Kasumi-1 (cell line): ENCODE results near the gene KLF15.

Source experiments
- DNase-seq, 2 experiments: peaks; one replicate each; lab custom pipeline; 2025; lab: John Stamatoyannopoulos, UW

KLF15 gene

DNA sequence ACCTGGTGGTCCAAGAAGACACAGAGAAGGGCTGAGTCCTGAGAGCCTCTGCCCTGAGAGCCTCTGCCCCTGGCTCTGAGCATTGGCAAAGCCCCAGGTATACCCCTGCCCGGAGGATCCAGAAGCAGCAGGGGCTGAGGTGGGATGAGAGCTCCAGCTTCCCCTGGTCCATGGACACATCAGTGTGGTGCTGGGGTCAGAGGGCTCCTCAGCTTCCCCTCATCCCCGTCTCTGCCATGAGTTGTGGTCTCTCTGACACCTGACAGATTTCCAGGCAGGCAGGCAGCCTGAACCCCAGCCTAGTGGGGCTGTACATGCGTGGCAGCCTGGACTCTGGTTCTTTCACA is 3.5 kb upstream of the KLF15 start:
- no peak for DNase-seq

DNA sequence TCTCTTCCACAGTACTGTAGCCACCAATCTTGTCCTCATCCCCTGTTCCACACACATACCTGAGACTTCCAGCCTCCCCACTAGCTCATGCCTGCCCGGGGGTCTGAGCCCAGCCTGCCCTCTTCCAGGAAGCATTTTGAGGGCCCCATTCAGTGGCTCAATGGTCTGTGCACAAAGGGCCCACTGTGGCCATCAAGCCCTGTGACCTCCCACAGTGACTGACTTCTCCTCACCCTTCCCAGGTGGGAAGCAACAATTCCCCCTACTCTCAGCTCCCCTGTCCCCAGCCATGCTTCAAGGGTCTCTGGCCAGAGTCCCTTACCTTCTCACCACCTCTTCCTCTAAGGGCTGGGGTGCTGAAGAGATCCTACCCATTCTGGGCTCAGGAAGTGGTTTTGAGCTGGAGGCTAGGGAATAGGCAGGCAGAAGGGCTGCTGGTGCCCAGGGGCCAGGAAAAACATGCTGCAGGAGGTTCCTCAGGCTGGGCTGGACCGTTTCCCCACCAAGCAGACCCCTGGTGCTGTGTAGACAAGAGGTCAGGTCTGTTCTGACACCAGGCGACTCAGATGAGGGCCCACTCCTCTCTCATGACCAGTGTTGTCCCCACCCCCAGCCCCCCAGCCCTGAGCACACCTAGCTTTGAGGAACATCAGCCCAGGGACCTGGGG is 3.0 kb upstream of the KLF15 start:
- DNase-seq = no peak

DNA sequence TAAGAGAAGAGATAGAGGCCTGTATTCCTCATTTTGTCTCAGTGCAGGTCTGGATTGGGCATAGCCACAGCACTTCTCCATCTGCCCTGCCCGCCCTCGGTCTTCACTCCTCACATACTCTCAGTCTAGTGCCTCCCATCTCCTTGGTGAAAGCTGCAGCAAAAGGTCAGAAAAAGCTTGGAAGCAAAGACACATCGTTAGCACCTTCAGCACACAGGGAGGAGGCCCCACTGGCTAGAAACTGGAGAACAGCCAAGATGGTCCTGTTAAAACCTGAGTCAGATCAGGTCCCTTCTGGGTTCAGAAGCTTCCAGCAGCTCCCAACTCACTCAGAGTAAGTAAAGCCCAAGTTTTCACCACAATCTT is 1.6 kb upstream of the KLF15 start:
- DNase-seq = no peak

DNA sequence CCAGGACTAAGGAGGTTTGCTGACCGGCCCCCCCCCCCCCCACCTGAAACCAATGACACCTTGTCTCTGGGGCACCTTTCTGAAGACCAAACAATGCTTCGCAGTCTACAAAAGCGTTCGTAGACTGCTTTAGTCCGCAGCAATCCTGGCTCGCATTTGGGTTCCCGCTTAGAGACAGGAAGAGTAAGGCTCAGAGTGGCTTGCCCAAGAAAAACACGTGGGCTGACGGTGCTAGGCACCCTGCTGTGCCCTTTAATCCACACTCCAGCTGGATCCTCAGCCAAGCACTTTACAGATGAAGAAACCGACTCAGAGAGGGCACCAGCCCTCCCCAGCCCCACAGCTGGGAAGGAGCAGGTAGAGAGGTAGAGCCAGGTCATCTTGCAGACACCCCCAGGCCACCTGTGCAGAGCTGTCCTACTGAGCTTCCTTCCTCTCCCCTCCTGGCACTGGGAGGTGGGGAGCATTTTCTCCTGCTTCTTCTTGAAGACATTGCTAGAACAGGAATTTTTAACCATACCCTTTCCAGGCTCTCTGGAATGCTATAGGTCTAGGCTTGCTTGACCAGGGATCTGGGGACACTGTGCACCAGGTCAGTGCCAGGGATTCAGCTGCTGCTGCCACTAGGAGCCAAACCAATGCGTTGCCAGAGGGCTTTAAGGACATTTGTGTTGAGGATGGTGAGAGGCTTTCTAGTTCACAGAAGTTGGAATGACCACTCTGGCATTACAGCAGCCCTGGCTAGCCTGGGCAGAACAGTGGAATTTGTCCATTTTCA is 1.0 kb upstream of the KLF15 start:
- no peak for DNase-seq

DNA sequence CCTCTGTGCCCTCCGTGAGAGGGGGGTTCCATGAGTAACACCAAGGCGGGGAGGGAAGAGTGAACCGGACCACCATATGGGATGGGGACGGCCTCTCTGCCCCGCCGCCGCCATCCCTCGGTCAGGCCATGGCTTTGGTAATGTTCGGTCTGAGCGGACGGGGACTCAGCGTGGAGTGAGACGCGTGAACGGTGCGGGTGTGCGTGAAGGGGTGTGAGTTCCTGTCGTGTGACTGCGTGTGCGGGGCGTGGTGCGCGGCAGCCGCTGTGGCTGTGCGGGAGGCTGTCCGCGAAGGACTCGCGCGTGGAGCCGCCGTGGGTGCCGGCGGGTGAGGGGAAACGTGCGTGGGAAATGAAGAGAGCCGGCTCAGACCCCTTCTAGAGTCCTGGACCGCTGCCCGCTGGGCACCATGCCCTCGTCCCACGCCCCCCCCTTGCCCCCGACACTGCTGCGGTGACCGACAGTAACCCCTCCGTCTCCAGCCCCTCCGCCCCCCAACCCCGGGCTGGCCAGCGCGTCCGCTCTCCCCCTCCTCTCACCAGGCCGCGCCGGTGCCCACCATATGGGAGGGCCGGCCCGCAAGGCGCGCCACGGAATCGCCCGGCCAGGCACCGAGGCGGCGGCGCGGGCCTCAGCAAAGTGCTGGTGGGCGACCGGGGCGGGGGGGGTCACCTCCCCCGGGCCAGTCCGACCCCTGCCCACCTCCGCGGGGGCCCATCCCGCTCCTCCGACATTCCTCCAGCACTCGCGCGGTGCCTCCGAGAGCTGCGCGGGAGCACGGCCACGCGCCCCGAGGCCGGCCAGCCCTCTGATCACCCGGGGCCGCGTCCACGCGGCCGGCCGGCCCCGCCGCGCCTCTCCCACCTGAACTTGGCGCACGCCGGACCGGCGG is 589 bp downstream of the KLF15 start:
- DNase-seq = no peak

DNA sequence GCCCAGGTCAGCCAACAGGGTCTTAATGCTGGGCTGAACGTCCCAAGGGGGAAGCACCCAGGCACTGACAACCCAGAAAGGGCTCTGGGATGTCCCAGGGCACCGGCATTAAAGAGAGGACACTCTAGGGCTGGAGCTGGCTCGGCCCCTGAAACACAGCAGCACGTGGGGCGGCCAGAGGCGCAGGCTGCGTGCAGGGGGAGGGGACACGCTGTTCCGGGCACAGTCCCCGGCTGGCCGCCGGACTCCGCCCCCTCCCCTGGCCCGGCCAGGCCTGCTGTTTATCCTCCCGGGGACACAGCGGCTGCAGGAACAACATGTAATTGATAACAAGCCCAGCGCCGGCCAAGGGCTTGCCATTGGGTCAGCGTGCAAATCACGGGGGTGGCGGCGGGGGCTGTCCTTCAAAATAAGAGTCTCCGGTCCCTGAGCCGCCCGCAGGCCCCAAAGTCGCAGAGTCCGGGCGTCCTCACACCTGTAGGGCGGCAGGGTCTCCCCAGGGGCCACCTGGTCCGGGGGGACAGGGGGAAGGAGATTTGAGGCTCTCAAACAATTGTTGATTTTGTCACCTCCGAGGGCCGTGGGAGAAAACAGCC is 1.3 kb downstream of the KLF15 start:
- no peak for DNase-seq

DNA sequence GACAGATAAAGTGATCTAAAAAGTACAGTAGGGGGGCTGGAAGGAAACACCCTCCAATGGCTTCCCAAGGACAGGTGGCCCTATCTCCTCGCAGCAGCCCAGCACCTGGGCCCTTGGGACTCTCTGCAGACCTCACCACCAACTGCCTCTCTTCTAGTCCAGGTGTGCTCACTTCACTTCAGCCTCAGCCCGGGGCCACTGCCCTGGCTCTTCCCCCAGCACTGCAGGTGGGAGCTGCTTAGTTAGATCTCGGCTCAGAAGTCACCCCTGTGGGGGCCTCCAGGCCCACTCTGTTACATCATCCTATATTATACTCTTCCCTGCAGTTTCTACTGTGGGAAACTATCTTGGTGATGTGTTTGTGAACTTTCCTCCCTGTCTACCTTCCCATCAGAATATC is 2.0 kb downstream of the KLF15 start:
- DNase-seq = no peak

DNA sequence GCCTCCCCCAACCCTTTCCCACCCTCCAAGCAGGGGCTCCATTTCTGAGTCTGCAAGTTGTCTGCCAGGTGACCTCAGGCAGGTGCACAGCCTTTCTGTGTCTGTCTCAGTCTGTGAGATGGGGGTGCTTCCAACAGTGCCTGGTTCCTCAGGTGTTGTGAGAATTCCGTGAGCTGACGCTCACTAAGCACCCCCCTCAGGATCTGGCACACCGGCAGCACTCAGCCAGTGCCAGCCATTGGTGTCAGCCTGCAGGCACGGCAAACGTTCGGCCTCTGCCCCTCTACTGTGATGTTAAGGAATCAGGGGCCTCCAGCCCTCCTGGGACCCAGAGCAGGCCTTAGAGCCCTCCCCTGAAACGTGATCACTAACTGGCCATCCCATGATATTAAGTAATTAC is 2.4 kb downstream of the KLF15 start:
- no peak for DNase-seq

DNA sequence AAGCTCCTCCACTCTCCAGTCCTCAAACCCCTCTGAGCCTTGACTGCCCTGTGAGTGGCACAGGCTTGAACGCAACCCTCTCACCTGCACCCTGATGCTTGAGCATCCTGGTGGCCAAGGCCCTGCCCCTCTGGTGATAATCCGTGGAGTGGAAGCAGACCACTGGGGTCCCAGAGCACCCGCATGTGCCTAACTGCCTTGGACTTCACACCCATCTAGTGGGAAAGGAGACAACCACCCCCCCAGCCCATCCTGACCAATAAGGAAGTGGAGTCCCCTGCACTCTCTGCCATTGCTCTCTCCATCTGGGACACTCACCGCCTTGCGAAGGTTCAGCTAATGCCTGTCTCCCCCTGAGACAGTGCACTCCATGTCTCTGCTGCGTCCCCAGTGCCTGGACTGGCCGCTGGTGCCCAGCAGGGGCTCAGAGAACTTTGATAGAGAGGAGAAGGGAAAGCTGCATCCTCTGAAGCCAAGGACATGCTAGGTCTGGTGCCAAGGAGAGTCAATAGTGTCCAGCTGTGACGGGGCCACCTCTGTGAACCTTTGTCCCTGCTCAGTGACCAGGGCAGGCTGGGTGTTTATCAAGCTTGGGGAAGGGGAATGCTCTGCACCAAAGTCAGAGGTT is 3.4 kb downstream of the KLF15 start:
- DNase-seq = no peak

DNA sequence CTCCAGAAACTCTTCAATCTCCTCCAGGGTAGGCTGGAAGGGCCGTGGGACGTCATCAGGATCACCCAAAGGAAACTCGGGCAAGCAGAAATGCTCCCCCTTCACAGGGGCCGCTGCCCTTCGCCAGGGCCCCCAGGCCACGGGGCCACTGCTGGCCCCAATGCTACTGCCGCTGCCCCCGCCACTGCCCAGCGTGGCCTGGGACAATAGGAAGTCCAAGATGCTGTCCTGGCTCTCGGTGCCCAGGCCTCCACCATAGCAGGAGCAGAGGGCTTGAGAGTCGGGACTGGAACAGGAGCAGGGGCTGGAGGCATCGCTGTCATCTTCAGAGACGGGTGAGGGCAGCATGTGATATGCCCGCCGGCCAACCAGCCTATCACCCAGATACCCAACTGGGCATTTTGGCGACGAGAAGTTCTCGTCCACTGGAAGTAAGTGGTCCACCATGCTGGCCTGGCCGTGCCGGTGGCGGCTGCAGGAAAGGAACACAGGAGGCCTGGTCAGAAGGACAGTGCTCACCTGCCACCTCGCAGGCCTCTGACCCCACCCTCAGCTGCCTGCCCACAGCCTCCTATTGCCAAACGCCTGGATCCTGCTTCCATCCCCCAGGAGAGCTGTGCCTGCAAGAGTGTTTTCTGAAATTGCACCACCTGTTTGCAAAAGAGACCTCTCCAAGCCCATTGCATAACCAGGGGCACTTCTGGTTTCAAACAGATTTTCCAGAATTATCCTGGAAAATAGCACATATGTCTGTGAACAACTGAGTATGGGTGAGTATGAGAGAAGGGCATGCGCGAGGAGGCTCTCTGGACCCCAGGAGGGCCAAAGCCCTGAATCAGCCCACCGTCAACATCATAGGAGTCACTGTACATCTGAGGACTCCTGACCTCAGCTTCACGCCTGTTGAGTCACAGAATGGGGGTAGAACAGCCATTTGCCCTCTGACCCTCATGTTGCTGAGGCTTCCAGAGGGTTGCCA is 4.4 kb downstream of the KLF15 start:
- no peak for DNase-seq

DNA sequence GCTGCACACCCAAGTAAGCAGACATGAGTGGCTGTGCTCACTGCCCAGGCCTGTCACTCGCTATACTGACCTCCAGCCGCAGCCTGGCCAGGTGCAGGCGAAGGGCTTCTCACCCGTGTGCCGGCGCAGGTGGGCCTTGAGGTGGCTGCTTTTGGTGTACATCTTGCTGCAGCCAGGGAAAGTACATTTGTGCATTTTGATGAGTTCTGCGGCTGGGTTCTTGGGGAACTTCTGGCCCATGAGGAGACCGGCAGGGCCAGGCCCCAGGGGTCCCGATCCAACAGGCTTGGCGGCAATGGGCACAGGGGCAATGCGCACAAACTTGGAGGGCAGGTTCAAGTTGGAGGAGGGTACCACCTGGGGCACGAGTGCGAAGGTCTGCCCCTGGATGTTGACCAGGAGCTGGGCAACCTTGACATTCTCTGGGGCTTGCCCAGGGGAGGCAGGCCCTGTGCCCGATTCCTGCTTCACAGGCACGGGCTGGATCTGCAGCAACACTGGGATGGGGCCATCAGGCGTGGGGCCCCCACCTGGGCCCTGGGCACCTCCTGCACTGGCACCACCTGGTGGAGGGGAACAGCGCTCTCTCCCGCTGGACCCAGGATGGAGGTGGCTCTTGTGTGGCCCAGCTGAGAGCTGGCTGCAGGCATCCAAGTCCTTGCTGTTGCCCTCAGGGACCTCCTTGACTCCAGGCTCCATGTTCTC is 5.3 kb downstream of the KLF15 start:
- DNase-seq = no peak

DNA sequence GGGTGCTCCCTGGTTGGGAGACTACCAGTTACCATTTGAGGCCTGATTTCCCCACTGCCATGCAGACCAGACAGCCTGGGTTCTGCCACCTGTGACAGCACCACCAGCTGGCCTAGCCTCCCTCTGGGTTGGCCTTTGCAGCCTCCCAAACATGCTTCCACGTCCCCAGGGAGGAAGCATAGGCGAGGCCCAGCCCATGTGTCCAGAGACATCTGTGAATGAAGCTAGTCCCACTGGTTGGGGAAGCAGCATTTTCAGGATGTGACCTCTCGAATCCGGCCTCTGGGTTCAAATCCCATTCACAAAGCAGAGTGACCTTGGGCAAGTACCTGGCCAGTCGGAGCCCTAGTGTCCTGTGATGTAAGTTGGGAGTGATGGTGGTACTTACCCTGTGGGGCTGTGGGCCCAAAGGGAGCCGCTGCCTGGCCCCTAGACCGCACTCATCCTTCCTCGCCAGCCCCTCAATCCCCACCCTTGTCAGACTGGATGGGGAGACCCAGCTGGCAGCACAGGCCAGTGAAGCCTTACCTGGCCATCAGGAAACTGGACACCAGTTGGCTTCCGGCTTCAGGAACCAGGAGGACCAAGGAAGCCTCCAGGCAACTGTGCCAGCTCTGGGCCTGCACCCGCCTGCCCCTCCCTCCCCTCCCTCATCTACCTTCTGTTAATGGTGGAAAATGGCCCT is 6.0 kb downstream of the KLF15 start:
- no peak for DNase-seq

DNA sequence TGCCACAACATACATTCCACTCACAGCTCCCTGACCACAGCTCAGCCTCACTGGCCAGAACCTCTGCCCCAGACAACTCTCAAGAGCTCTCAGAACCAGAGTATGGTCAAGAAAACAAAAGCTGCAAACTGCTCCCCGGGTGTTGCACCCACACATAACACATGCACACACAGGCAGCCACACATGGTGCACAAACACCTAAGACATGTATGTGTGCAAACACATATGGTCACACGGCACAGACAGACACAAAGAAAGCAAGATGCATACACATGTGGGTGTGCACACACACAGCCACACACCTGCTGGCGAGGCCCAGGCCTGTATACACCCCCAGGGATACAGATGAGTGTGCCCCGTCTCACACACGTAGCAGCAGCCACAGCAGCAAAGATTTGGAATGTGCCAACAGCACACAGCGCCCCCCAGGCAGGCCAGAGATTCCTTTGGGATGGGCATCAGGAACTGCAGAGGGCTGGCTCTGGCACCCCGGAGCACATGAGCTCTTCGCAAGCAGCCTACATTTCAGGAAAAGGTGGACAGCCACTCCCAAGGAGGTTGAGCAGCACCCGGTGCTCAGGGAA is 6.6 kb downstream of the KLF15 start:
- DNase-seq = no peak

DNA sequence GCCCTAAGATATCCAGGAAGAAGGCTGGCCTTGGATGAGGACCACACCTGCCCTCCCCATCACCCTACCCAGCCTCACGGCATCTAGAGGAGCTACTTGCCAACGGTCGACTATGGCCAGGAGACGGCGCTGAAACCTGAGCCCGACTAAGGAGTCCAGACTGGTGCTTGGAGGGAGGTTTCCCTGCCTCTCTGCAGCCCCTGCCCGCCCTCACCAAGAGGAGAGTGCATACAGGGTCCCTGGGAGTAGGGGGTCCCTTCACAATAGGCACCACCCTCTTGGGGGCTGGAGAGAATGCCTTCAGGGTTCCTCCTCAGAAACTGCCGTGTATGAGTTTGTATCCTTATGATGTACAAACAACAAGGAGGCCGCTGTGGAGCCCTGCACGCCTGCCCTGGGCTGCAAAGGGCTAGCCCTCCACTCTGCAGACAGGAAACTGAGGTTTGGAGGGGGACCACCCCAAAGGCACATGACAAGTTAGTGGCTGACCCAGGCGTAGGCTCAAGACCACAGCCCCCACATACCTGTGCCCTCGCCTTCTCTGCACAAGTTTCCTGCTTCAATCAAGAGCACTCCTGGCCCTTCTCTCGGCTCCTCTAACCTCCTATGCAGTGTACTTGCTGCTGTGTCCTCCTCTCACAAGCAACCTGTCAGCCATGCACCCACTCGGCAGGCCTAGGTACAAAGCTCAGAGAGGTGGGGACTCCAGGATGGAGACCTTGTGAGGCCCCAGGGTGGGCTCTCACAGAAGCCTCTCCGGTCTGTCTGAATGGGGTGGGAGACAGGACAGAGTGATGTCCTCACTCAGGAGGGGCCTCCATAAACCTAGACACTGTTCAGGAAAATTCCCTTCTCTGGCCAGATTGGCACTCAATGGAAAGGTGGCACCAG is 7.4 kb downstream of the KLF15 start:
- no peak for DNase-seq

DNA sequence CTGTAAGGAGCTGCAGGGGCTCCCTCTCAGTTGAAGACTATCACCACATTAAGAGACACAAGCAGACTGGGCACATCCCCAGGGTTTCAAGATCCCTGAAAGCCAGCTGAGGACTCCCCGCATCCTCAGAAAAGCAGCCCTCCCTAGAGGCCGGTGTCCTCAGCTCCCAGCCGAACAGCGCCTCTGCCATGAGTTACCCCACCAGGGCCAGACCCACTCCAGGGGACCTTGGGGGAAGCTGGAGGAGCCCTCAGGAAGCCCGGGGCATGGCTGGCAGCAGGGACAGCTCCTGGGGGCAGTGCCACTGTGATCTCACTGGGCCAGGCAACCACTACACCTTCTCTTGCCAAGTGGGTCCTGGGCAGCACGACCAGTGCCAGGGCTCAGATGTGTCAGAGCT is 8.1 kb downstream of the KLF15 start:
- DNase-seq = no peak

DNA sequence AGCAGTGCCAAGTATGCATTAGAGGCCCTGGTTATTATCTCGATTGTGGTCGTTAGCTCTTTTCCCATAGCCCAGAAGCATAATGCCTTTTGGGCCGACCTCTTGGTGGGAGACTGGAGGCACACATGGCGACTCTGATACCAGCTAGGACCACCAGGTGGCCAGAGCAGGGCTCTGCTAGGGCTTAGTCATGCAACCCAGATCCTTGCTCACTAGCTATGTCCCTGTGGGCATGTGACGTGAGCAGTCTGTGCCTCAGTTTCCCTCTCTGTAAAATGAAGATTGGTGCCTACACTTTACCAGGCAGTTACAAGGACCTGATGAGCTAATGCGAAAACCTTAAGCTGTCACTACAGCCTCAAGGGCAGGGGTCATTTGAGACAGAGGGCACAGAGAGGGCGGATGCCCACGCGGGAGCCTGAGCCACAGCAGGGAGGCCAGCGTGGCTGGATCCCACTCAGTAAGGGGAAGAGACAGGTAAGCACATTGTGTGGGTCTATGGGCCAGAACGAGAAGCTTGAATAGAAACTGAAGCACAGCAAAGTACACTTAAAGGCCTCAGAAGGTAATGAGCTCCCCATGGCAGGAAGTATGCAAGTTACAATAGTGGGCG is 8.8 kb downstream of the KLF15 start:
- DNase-seq = no peak

DNA sequence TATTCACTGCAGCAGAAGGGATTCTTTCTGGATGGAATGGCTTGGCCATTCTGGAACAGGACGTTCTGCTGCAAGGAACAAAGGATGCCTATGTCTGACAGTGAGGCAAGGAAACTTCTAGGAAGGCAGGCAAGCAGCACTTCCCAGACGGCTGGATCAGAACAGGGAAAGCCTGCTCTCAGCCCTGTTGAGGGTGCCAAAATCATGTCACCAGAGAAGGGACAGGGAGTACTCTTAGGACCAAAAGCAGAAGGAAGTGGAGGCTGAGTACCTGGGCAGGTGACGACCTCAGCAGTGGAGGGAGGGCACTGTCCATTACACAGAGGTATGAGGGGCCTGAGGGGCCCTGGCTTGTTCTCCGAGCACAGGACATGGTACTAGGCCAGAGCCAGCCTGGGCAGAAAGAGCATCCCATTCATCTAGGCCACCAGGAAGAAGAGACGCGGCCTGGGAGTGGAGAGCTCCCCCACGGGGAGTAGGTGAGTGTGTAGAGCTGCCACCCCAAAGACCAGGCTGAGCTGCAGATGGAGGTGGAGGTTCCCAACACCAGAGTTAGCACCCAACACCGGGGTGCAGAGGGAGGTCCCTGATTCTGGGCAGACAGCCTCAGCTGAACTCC is 9.6 kb downstream of the KLF15 start:
- DNase-seq = no peak
